NB4 (cell line): ENCODE results near the gene ANKRA2.

ENCODE experiments used
- MYC ChIP-seq: IDR thresholded peaks from 2 replicates; pipeline ENCODE4 v1.6.1; 2011; ENCODE audit warnings: low read depth, low read length
- TF ChIP-seq, protein P1 (sequence below): IDR thresholded peaks from one replicate; pipeline ENCODE4 v1.5.1; 2012; ENCODE audit warnings: low read depth, low read length

- TF ChIP-seq, protein P1, sequence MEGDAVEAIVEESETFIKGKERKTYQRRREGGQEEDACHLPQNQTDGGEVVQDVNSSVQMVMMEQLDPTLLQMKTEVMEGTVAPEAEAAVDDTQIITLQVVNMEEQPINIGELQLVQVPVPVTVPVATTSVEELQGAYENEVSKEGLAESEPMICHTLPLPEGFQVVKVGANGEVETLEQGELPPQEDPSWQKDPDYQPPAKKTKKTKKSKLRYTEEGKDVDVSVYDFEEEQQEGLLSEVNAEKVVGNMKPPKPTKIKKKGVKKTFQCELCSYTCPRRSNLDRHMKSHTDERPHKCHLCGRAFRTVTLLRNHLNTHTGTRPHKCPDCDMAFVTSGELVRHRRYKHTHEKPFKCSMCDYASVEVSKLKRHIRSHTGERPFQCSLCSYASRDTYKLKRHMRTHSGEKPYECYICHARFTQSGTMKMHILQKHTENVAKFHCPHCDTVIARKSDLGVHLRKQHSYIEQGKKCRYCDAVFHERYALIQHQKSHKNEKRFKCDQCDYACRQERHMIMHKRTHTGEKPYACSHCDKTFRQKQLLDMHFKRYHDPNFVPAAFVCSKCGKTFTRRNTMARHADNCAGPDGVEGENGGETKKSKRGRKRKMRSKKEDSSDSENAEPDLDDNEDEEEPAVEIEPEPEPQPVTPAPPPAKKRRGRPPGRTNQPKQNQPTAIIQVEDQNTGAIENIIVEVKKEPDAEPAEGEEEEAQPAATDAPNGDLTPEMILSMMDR, result no peak
- no peak for TF ChIP-seq MYC
Measured at GRCh38 chr5:73592551-73592950, 27.1 kb upstream of the ANKRA2 start.
